ENCODE data around the gene HSPA13. TPM values are rescaled to one million over a fixed set of nuclear protein-coding genes. Genes with fewer than 3 reads are reported as not detected.

HSPA13 gene
- total RNA-seq, 4 donors from 2014 or later, result 10.2 to 27.6 (median 15.4) TPM

GRCh38 chr21:14388282-14388681, 5.3 kb upstream of the HSPA13 start:
- no peak for TF ChIP-seq CTCF (IDR thresholded peaks at IDR 0.05; ENCODE audit: low read depth)

- TF ChIP-seq CTCF (IDR thresholded peaks at IDR 0.05; ENCODE audit: low read depth), result no peak
These were observed 1.5 kb upstream of the HSPA13 start for GRCh38 chr21:14384453-14384852.

GRCh38 chr21:14383596-14384180, 742 bp upstream of the HSPA13 start:
- no peak for TF ChIP-seq CTCF (IDR thresholded peaks at IDR 0.05; ENCODE audit: low read depth)

- TF ChIP-seq CTCF (IDR thresholded peaks at IDR 0.05; ENCODE audit: low read depth), result no peak
These were observed 486 bp downstream of the HSPA13 start for GRCh38 chr21:14382486-14382834.

DNA sequence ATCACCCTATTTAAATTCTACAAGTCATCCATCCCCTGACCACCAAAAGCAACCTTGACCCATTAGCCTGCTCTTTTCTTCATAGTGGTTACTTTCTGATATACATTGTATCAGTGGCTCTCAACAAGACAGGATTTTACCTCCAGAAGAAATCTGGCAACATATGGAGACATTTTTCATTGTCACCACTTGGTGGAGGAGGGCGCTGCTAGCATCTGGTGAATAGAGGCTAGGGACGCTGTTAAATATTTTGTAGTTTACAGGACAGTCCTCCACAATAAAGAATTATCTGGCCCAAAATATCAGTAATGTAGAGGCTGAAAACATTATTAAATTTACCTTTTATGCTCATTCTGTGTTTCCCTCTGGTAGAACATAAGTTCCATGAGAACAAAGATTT, 6.1 kb downstream of the HSPA13 start:
- no peak for TF ChIP-seq CTCF (IDR thresholded peaks at IDR 0.05; ENCODE audit: low read depth)

- TF ChIP-seq CTCF (IDR thresholded peaks at IDR 0.05; ENCODE audit: low read depth), result no peak
These were observed 15.9 kb downstream of the HSPA13 start for GRCh38 chr21:14366998-14367397.

GRCh38 chr21:14361958-14362357, 21.0 kb downstream of the HSPA13 start:
- no peak for TF ChIP-seq CTCF (IDR thresholded peaks at IDR 0.05; ENCODE audit: low read depth)
